ENCODE measurements around the gene MRPS22. TPM values are rescaled to one million over a fixed set of nuclear protein-coding genes. Genes with fewer than 3 reads are reported as not detected.

Gene MRPS22
- total RNA-seq, 6 experiments from 2014 or later, result 29.6 to 66.5 (median 34.8) TPM

DNA sequence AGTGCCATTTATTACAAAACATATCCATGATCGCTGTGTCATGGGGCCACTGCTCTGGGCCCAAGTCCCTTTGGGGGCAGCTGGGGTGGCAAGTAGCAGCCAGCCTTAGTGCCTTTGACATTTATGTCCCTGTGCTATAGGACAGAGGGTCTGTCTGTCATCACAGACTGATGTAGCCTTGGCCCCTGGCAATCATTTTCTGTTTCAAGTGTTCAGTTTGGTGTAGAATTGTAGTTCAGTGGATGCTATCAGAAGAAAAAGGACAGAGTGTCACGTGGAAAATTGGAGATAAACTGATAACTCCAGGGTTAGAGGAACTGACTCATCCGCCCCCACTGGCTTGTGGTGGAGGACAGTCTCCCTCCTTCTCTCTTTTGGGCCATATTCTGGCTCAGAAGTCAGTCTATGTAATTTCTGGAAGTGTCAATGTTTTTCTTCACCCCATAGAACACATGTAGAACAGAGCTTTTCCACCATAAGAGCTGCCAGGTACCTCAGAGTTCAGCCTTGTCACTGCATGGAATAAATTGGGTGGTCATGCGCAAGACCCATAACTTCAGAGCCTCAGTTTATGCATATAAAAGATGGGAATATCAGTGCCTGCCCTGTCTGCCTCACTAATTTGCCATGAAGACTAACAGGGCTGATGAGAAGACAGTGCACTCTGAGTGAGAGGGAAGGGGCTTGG lies 4.5 kb upstream of the MRPS22 start:
- ATAC-seq (no peak), DNase-seq (no peak)
- intact Hi-C loops (cut with DNase I), result no loop called here
- WGBS (ENCODE audit: insufficient coverage, low coverage, low lambda C conversion rate, missing lambda C conversion rate), result 64% methylated on average over 4 of the region's 4 CpGs
- no peaks in the 10 kb centered on the region for H3K27me3 ChIP-seq
- TF ChIP-seq POLR2A (IDR thresholded peaks at IDR 0.05), result no peak
- TF ChIP-seq, protein P1, sequence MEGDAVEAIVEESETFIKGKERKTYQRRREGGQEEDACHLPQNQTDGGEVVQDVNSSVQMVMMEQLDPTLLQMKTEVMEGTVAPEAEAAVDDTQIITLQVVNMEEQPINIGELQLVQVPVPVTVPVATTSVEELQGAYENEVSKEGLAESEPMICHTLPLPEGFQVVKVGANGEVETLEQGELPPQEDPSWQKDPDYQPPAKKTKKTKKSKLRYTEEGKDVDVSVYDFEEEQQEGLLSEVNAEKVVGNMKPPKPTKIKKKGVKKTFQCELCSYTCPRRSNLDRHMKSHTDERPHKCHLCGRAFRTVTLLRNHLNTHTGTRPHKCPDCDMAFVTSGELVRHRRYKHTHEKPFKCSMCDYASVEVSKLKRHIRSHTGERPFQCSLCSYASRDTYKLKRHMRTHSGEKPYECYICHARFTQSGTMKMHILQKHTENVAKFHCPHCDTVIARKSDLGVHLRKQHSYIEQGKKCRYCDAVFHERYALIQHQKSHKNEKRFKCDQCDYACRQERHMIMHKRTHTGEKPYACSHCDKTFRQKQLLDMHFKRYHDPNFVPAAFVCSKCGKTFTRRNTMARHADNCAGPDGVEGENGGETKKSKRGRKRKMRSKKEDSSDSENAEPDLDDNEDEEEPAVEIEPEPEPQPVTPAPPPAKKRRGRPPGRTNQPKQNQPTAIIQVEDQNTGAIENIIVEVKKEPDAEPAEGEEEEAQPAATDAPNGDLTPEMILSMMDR (IDR thresholded peaks at IDR 0.05), result no peak
- H3K27ac ChIP-seq, result no peak overlapping the region
- no peak overlapping the region for H3K4me3 ChIP-seq
- H3K9me3 ChIP-seq, result no peaks in the 10 kb centered on the region
- H3K4me1 ChIP-seq, result no peaks in the 10 kb centered on the region
- no peaks in the 10 kb centered on the region for H3K36me3 ChIP-seq

DNA sequence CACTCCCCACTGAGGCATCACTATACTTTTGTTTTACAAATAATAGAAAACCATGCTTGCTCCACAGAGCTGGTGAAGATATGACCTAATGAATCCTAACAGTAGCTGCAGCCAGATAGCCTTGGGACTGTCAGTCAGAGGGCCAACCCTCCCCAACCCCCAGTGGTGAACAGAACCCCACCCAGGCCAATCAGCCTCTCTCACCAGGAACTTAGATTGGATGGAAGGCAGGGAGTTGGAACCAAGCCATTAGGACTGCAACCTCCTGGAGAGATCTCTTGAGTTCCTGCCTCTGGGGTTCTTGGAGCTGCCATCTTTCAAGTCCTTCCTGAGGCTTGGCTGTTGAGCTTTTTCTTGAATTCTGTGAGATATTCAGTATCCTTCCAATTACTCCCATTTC lies 3.0 kb upstream of the MRPS22 start:
- intact Hi-C loops (cut with DNase I), result no loop called here
- Histone ChIP-seq H3K4me3 (no peak overlapping the region), H3K27ac (no peak overlapping the region), H3K4me1 (peaks cover 0 to 14% (median 6%) of the 10 kb centered on the region in 4 donors), H3K36me3 (no peaks in the 10 kb centered on the region), H3K27me3 (no peaks in the 10 kb centered on the region), H3K9me3 (no peaks in the 10 kb centered on the region)
- ATAC-seq (no peak), DNase-seq (no peak)
- TF ChIP-seq POLR2A (IDR thresholded peaks at IDR 0.05), result no peak
- TF ChIP-seq, protein P1 (IDR thresholded peaks at IDR 0.05), result no peak

DNA sequence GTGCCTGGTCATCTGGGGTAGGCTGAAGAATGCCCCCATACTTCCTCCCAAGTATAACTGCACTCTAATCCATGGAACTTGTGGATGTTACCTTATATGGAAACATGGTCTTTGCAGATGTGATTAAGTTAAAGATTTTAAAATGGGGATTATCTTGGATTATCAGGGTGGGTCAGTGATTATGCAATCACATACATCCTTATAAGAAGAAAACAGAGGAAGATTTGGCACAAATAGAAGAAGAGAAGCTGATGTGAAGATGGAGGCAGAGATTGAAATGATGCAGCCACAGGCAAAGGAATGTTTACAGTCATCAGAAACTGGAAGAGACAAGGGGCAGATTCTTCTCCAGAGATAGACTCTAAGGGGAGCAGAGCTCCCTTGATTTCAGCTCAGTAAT lies 1.8 kb upstream of the MRPS22 start:
- ATAC-seq (no peak), DNase-seq (no peak)
- Histone ChIP-seq H3K27me3 (no peaks in the 10 kb centered on the region), H3K36me3 (peaks cover 0 to under 1% (median 0%) of the 10 kb centered on the region in 4 donors), H3K9me3 (no peaks in the 10 kb centered on the region), H3K27ac (no peak overlapping the region), H3K4me3 (no peak overlapping the region), H3K4me1 (peaks cover 0 to 15% (median 7%) of the 10 kb centered on the region in 4 donors)
- TF ChIP-seq, protein P1 (IDR thresholded peaks at IDR 0.05), result no peak
- no peak for TF ChIP-seq POLR2A (IDR thresholded peaks at IDR 0.05)
- intact Hi-C loops (cut with DNase I), result no loop called here

DNA sequence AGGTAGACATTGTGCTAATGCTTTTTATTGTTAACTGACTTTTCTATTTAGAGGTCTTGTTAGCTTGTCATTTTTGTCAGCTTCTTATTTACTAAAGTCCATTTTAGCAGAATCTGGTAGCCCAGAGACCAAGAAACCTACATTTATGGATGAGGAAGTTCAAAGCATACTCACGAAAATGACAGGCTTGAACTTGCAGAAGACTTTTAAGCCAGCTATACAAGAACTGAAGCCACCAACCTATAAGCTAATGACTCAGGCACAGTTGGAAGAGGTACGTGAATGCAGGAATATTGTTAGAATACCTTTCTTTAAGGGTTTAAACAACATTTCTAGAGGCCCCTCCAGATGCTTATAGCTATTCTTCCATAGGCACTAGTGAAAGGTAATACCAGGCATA lies 3.0 kb downstream of the MRPS22 start:
- TF ChIP-seq POLR2A (IDR thresholded peaks at IDR 0.05), result no peak
- TF ChIP-seq, protein P1 (IDR thresholded peaks at IDR 0.05), result no peak
- Histone ChIP-seq H3K27ac (no peak overlapping the region), H3K36me3 (peaks cover 0 to 48% (median 12%) of the 10 kb centered on the region in 4 donors), H3K27me3 (no peaks in the 10 kb centered on the region), H3K4me3 (no peak overlapping the region), H3K4me1 (peaks cover 0 to 15% (median 7%) of the 10 kb centered on the region in 4 donors), H3K9me3 (no peaks in the 10 kb centered on the region)
- ATAC-seq (no peak), DNase-seq (no peak)
- WGBS (ENCODE audit: insufficient coverage, low coverage, low lambda C conversion rate, missing lambda C conversion rate), result 88% methylated on average over 2 of the region's 2 CpGs
- intact Hi-C loops (cut with DNase I), result no loop called here
